A673 (cell line): ENCODE measurements around the gene GPR137. TPM values are rescaled to one million over a fixed set of nuclear protein-coding genes. Genes with fewer than 3 reads are reported as not detected.

Experiments used
- BruUV-seq: library from RNA; stranded (reverse); fragments of 400-500 nt; replicated peaks from 2 replicates; lab custom pipeline; 2021; lab: Mats Ljungman, UMichigan
- CTCF ChIA-PET: fragments of 300-600 bp; sonication (Branson Sonifier 250); formaldehyde crosslinking; loops from one replicate; lab custom pipeline; 2022; ENCODE audit warnings: antibody characterized with exemption; lab: Charles Lee
- POLR2A ChIA-PET: fragments of 300-600 bp; sonication (Branson Sonifier 250); formaldehyde crosslinking; loops from one replicate; lab custom pipeline; 2022; ENCODE audit warnings: antibody characterized with exemption; ENCODE audit not compliant: low non-redundant PET; lab: Charles Lee
- DNase-seq: peaks from one replicate; pipeline ENCODE4 v3.0.0-alpha.2; 2015; ENCODE audit warnings: low spot score
- H3K27ac ChIP-seq: fragments of 200-600 bp; sonication (generic); 2 replicates; pipeline ENCODE4 v1.5.1; 2016; ENCODE audit warnings: mixed run types, low read depth, mild to moderate bottlenecking, mixed read lengths, antibody characterized with exemption, low read length; ENCODE audit not compliant: poor library complexity, severe bottlenecking
- H3K27me3 ChIP-seq: fragments of 200-600 bp; sonication (generic); replicated peaks from 2 replicates; pipeline ENCODE4 v1.6.1; 2017; ENCODE audit warnings: mixed run types, low read depth, mild to moderate bottlenecking, mixed read lengths, antibody characterized with exemption, low read length; ENCODE audit not compliant: insufficient read depth, poor library complexity
- H3K36me3 ChIP-seq: fragments of 200-600 bp; sonication (generic); 2 replicates; pipeline ENCODE4 v1.6.1; 2016; ENCODE audit warnings: mixed run types, mild to moderate bottlenecking, mixed read lengths, antibody characterized with exemption, low read length; ENCODE audit not compliant: insufficient read depth, poor library complexity, severe bottlenecking
- H3K4me1 ChIP-seq: fragments of 200-600 bp; sonication (generic); 2 replicates; pipeline ENCODE4 v1.6.1; 2017; ENCODE audit warnings: mixed run types, mild to moderate bottlenecking, mixed read lengths, antibody characterized with exemption, low read length; ENCODE audit not compliant: insufficient read depth, poor library complexity, severe bottlenecking
- H3K4me3 ChIP-seq: fragments of 200-600 bp; sonication (generic); 2 replicates; pipeline ENCODE4 v1.5.1; 2016; ENCODE audit warnings: low read depth, mixed run types, mild to moderate bottlenecking, mixed read lengths, low read length; ENCODE audit not compliant: poor library complexity, severe bottlenecking
- H3K9me3 ChIP-seq: fragments of 200-600 bp; sonication (generic); 2 replicates; pipeline ENCODE4 v1.6.1; 2016; ENCODE audit warnings: mixed run types, low read depth, mild to moderate bottlenecking, mixed read lengths, antibody characterized with exemption, low read length; ENCODE audit not compliant: poor library complexity, severe bottlenecking
- CTCF ChIP-seq: fragments of 300-800, 200-600 bp; sonication (generic); conservative IDR thresholded peaks from 2 replicates; pipeline ENCODE4 v1.5.1; 2017; ENCODE audit warnings: low read depth, mild to moderate bottlenecking, antibody characterized with exemption, low read length, moderate library complexity, mixed read lengths
- EZH2 ChIP-seq: fragments of 200-600 bp; sonication (generic); IDR thresholded peaks from 2 replicates; pipeline ENCODE4 v1.6.1; 2017; ENCODE audit warnings: borderline replicate concordance, low read depth, mild to moderate bottlenecking, mixed read lengths, antibody characterized with exemption, low read length; ENCODE audit not compliant: poor library complexity, severe bottlenecking
- intact Hi-C: fragments of 100-400 bp; cut with micrococcal nuclease; formaldehyde crosslinking; loops from one replicate; pipeline ENCODE4 v1.10.0; 2022; ENCODE audit not compliant: unreplicated experiment
- total RNA-seq: library from RNA; stranded (reverse); gene quantifications from 2 replicates; pipeline ENCODE4 v1.2.3, GENCODE V29; 2021

The GPR137 gene
- total RNA-seq, 1 experiment from 2014 or later = 47.9 TPM

- POLR2A ChIA-PET = no interaction called here
Observed at GRCh38 chr11:64249038-64249437, 36.6 kb upstream of the GPR137 start.

GRCh38 chr11:64249563-64250414 is 35.9 kb upstream of the GPR137 start:
- intact Hi-C loops = loop anchor here (5.0 kb wide), 1 partner anchor 42 kb away; the partner anchor contains the start of gene FERMT3
- CTCF ChIA-PET = interaction anchor here (1.1 to 2.0 kb wide), 2 partner anchors 45 to 105 kb away, joined by 4 to 6 read pairs; no protein-coding TSS in a partner anchor
- no TSS peak for BruUV-seq

More at GRCh38 chr11:64249038-64249437, 36.6 kb upstream of the GPR137 start:
- CTCF ChIA-PET = interaction anchor here (2.0 kb wide), 1 partner anchor 44 kb away, joined by 6 read pairs; no protein-coding TSS in a partner anchor
- Histone ChIP-seq H3K9me3 (no peaks in the 10 kb centered on the region), H3K27me3 (no peaks in the 10 kb centered on the region), H3K4me1 (peaks cover 31% of the 10 kb centered on the region), H3K36me3 (peaks cover 3% of the 10 kb centered on the region), H3K4me3 (no peak overlapping the region), H3K27ac (no peak overlapping the region)
- no peak for DNase-seq
- intact Hi-C loops = loop anchor here (5.0 kb wide), 1 partner anchor 42 kb away; the partner anchor contains the start of gene FERMT3
- no peak for TF ChIP-seq CTCF
- no peak for TF ChIP-seq EZH2
- BruUV-seq = no TSS peak

More at GRCh38 chr11:64249563-64250414, 35.9 kb upstream of the GPR137 start:
- TF ChIP-seq EZH2 = no peak
- TF ChIP-seq CTCF = no peak
- H3K9me3 ChIP-seq = no peaks in the 10 kb centered on the region
- H3K27ac ChIP-seq = no peak overlapping the region
- peaks cover 7% of the 10 kb centered on the region for H3K36me3 ChIP-seq
- no peaks in the 10 kb centered on the region for H3K27me3 ChIP-seq
- peaks cover 27% of the 10 kb centered on the region for H3K4me1 ChIP-seq
- no peak for DNase-seq
- H3K4me3 ChIP-seq = no peak overlapping the region
- POLR2A ChIA-PET = no interaction called here
